HUES64 (cell line): Measurements from ENCODE around the gene AHSG.

Source experiments
- H3K27ac ChIP-seq: 2 replicates; pipeline ENCODE4 v1.7.0; 2013; ENCODE audit warnings: low read depth, low read length, inconsistent platforms
- H3K27me3 ChIP-seq: 2 replicates; pipeline ENCODE4 v1.6.1; 2013; ENCODE audit warnings: mild to moderate bottlenecking, low read length; ENCODE audit not compliant: insufficient read depth
- H3K36me3 ChIP-seq: 2 replicates; pipeline ENCODE4 v1.6.1; 2013; ENCODE audit warnings: mild to moderate bottlenecking, low read length; ENCODE audit not compliant: insufficient read depth
- H3K4me1 ChIP-seq: 2 replicates; pipeline ENCODE4 v1.6.1; 2013; ENCODE audit warnings: mild to moderate bottlenecking, low read length, moderate library complexity; ENCODE audit not compliant: insufficient read depth
- H3K4me3 ChIP-seq: 2 replicates; pipeline ENCODE4 v1.5.1; 2013; ENCODE audit warnings: mild to moderate bottlenecking, low read length, moderate library complexity
- H3K9ac ChIP-seq: 2 replicates; pipeline ENCODE4 v1.6.1; 2013; ENCODE audit warnings: mild to moderate bottlenecking, low read depth, low read length
- H3K9me3 ChIP-seq: 2 replicates; pipeline ENCODE4 v1.6.1; 2013; ENCODE audit warnings: low read depth, low read length; ENCODE audit not compliant: insufficient read depth
- WGBS: fragments of 150-250, 120-280 bp; methylation state at CpG from one replicate; pipeline ENCODE4 v1.1.7; 2013; ENCODE audit warnings: missing lambda C conversion rate; 5-methylcytosine and 5-hydroxymethylcytosine counted together

AHSG gene

GRCh38 chr3:186665625-186666188, 52.8 kb downstream of the AHSG start, which contains the start of gene HRG:
Gene HRG, plus strand, starts transcription at chr3:186666014. Its CDS starts 18 bp downstream, at chr3:186666032.
- H3K4me1 ChIP-seq: peaks cover 28% of the 10 kb centered on the region
- WGBS: 90% methylated on average over 8 of the region's 8 CpGs

GRCh38 chr3:186668426-186668825, 55.6 kb downstream of the AHSG start:
- Histone ChIP-seq H3K36me3 (no peaks in the 10 kb centered on the region), H3K4me3 (no peak overlapping the region), H3K27ac (no peak overlapping the region), H3K27me3 (no peaks in the 10 kb centered on the region), H3K9me3 (no peaks in the 10 kb centered on the region), H3K9ac (no peak overlapping the region), H3K4me1 (peaks cover 24% of the 10 kb centered on the region)
- 77% methylated on average over 6 of the region's 6 CpGs for WGBS

More at GRCh38 chr3:186665625-186666188, 52.8 kb downstream of the AHSG start, which contains the start of gene HRG:
- Histone ChIP-seq H3K36me3 (no peaks in the 10 kb centered on the region), H3K27ac (no peak within 1 kb of the TSS; the same call in 1 of the 2 replicates), H3K9ac (no peak within 1 kb of the TSS), H3K9me3 (no peaks in the 10 kb centered on the region), H3K4me3 (no peak within 1 kb of the TSS), H3K27me3 (no peaks in the 10 kb centered on the region)

- no peak overlapping the region for H3K4me3 ChIP-seq
- no peaks in the 10 kb centered on the region for H3K9me3 ChIP-seq
- peaks cover 13% of the 10 kb centered on the region for H3K4me1 ChIP-seq
- no peak overlapping the region for H3K27ac ChIP-seq
- no peaks in the 10 kb centered on the region for H3K27me3 ChIP-seq
- no peaks in the 10 kb centered on the region for H3K36me3 ChIP-seq
- no peak overlapping the region for H3K9ac ChIP-seq
- 93% methylated on average over 2 of the region's 2 CpGs for WGBS
Observed at GRCh38 chr3:186669378-186670084, 56.7 kb downstream of the AHSG start.

GRCh38 chr3:186670155-186670554, 57.3 kb downstream of the AHSG start:
- Histone ChIP-seq H3K4me1 (peaks cover 9% of the 10 kb centered on the region; the same call in 1 of the 2 replicates), H3K36me3 (no peaks in the 10 kb centered on the region), H3K27me3 (no peaks in the 10 kb centered on the region), H3K27ac (no peak overlapping the region), H3K4me3 (no peak overlapping the region), H3K9me3 (no peaks in the 10 kb centered on the region), H3K9ac (no peak overlapping the region)
